HepG2 (cell line): ENCODE measurements around the gene CRYAA. TPM values are rescaled to one million over a fixed set of nuclear protein-coding genes. Genes with fewer than 3 reads are reported as not detected.

Experiments
- ATAC-seq: fragments of 200-7000 bp; cut with Tn5 transposase; 3 replicates; pipeline ENCODE4 v1.9.1; 2020; ENCODE audit warnings: mild to moderate bottlenecking, moderate library complexity
- BruUV-seq: library from RNA; stranded (reverse); fragments of 400-500 nt; replicated peaks from 2 replicates; lab custom pipeline; 2021; lab: Mats Ljungman, UMichigan
- CTCF ChIA-PET: fragments of 300-600 bp; formaldehyde crosslinking; extraction: SDS; loops from one replicate; lab custom pipeline; 2021; ENCODE audit warnings: low total read pairs, inconsistent platforms, low intra/inter-chr PET ratio; lab: Yijun Ruan, JAX
- POLR2A ChIA-PET: fragments of 350-600 bp; sonication (Branson Sonifier 250); formaldehyde crosslinking; loops from one replicate; lab custom pipeline; 2020; ENCODE audit warnings: antibody characterized with exemption, inconsistent platforms; lab: Yijun Ruan, JAX
- DNase-seq: peaks from one replicate; pipeline ENCODE4 v3.0.0-alpha.2; 2015; ENCODE audit warnings: low spot score
- FAIRE-seq: peaks from 3 replicates; lab custom pipeline; 2011; peaks lifted over from hg19 to GRCh38; lab: Jason Lieb, UNC
- H2AFZ ChIP-seq: one replicate; pipeline ENCODE4 v1.6.1; 2011; ENCODE audit warnings: low read length, inconsistent platforms
- H3K27ac ChIP-seq: fragments of 300-600 bp; 3 replicates; pipeline ENCODE4 v1.8.0; 2011; ENCODE audit warnings: mixed run types, mild to moderate bottlenecking, mixed read lengths, low read length, inconsistent platforms; ENCODE audit not compliant: insufficient read depth; ENCODE audit errors: extremely low read length
- H3K27me3 ChIP-seq, 2 experiments: fragments of 200-600 bp in 1 of 2; 2 replicates in 1 of 2; 3 replicates in 1 of 2; pipeline versions ENCODE4 v1.6.0 to v1.8.0; 2011; ENCODE audit warnings: low read length in 2 of 2, mild to moderate bottlenecking in 2 of 2, moderate library complexity in 2 of 2, inconsistent platforms in 1 of 2; ENCODE audit not compliant: insufficient read depth in 2 of 2, control insufficient read depth in 1 of 2
- H3K36me3 ChIP-seq, 2 experiments: fragments of 200-600 bp in 1 of 2; replicated peaks in 1 of 2; 2 replicates in 1 of 2; 3 replicates in 1 of 2; pipeline versions ENCODE4 v1.5.1 to v1.8.0; 2011; ENCODE audit warnings: low read length in 2 of 2, inconsistent platforms in 1 of 2; ENCODE audit not compliant: insufficient read depth in 2 of 2, control insufficient read depth in 1 of 2
- H3K4me1 ChIP-seq: 2 replicates; pipeline ENCODE4 v1.5.1; 2012; ENCODE audit warnings: low read length, inconsistent platforms; ENCODE audit not compliant: insufficient read depth
- H3K4me2 ChIP-seq: 2 replicates; pipeline ENCODE4 v1.6.0; 2011; ENCODE audit warnings: low read depth, low read length, inconsistent platforms
- H3K4me3 ChIP-seq, 3 experiments: fragments of 200-600 bp in 1 of 3; sonication (generic), shearing (Covaris generic) in 1 of 3; replicated peaks in 1 of 3; 2 replicates each; pipeline ENCODE4 v1.5.1; 2011 to 2016; ENCODE audit warnings: low read length in 3 of 3, inconsistent platforms in 2 of 3, low read depth in 2 of 3, mild to moderate bottlenecking in 2 of 3, control low read depth in 1 of 3, mixed read lengths in 1 of 3; ENCODE audit not compliant: insufficient read depth in 1 of 3
- H3K79me2 ChIP-seq: one replicate; pipeline ENCODE4 v1.6.1; 2011; ENCODE audit warnings: low read length, inconsistent platforms; ENCODE audit not compliant: insufficient read depth
- H3K9ac ChIP-seq: 2 replicates; pipeline ENCODE4 v1.6.0; 2011; ENCODE audit warnings: mild to moderate bottlenecking, low read depth, low read length, inconsistent platforms; ENCODE audit not compliant: insufficient read depth
- H3K9me3 ChIP-seq: 2 replicates; pipeline ENCODE4 v1.5.1; 2012; ENCODE audit warnings: mild to moderate bottlenecking, low read length
- H4K20me1 ChIP-seq: 2 replicates; pipeline ENCODE4 v1.6.0; 2011; ENCODE audit warnings: inconsistent platforms, mild to moderate bottlenecking, low read length, moderate library complexity; ENCODE audit not compliant: insufficient read depth
- EP300 ChIP-seq, 3 experiments: sonication (generic) in 1 of 3; formaldehyde crosslinking in 1 of 3; IDR thresholded peaks; 2 replicates each; pipeline versions ENCODE4 v1.5.1 to v1.6.1; 2011 to 2020; ENCODE audit warnings: low read depth in 2 of 3, low read length in 2 of 3, borderline replicate concordance in 1 of 3, improper control_type of control experiment in 1 of 3, mild to moderate bottlenecking in 1 of 3, missing genetic modification reagents in 1 of 3, moderate library complexity in 1 of 3
- IRX3 ChIP-seq: sonication (generic); formaldehyde crosslinking; IDR thresholded peaks from 2 replicates; pipeline ENCODE4 v1.8.1; 2023; ENCODE audit warnings: mild to moderate bottlenecking, low read depth, missing genetic modification reagents, borderline replicate concordance
- TEAD2 ChIP-seq: sonication (generic); formaldehyde crosslinking; IDR thresholded peaks from 2 replicates; pipeline ENCODE4 v1.9.0; 2021; ENCODE audit warnings: missing genetic modification reagents
- TFDP1 ChIP-seq: IDR thresholded peaks from 2 replicates; pipeline ENCODE4 v1.6.1; 2016; ENCODE audit warnings: missing compliant biosample characterization, missing genetic modification reagents, borderline replicate concordance
- TFDP2 ChIP-seq: sonication (generic); formaldehyde crosslinking; IDR thresholded peaks from 2 replicates; pipeline ENCODE4 v1.4.0; 2020; ENCODE audit warnings: missing genetic modification reagents
- ZBTB1 ChIP-seq: sonication (generic); formaldehyde crosslinking; IDR thresholded peaks from 2 replicates; pipeline ENCODE4 v1.4.0; 2020; ENCODE audit warnings: missing genetic modification reagents, borderline replicate concordance
- ZNF3 ChIP-seq: IDR thresholded peaks from 2 replicates; pipeline ENCODE4 v1.7.0; 2017; ENCODE audit warnings: inconsistent platforms
- ZNF33A ChIP-seq: sonication (generic); formaldehyde crosslinking; IDR thresholded peaks from 2 replicates; pipeline ENCODE4 v1.5.1; 2020; ENCODE audit warnings: missing genetic modification reagents, mild to moderate bottlenecking, moderate library complexity, borderline replicate concordance
- ZNF546 ChIP-seq: sonication (generic); formaldehyde crosslinking; conservative IDR thresholded peaks from 2 replicates; pipeline ENCODE4 v1.8.1; 2023; ENCODE audit warnings: mild to moderate bottlenecking, missing genetic modification reagents
- ZNF672 ChIP-seq: sonication (generic); formaldehyde crosslinking; IDR thresholded peaks from 2 replicates; pipeline ENCODE4 v1.8.1; 2022; ENCODE audit warnings: missing genetic modification reagents
- ZNF792 ChIP-seq: IDR thresholded peaks from 2 replicates; pipeline ENCODE4 v1.6.1; 2016
- WGBS: methylation state at CpG from one replicate; pipeline ENCODE4 v1.1.6; 2017; ENCODE audit warnings: low lambda C conversion rate; 5-methylcytosine and 5-hydroxymethylcytosine counted together
- in situ Hi-C: cut with HindIII; loops from 2 replicates; pipeline ENCODE4 v1.10.0; 2017; ENCODE audit warnings: low pct_unique_long_range_greater_than_20kb; ENCODE audit not compliant: extremely low pct_ligation_motif_present
- intact Hi-C: fragments of 100-400 bp; cut with micrococcal nuclease; formaldehyde crosslinking; loops from one replicate; pipeline ENCODE4 v1.10.0; 2022; ENCODE audit not compliant: unreplicated experiment
- polyA plus RNA-seq, 8 experiments: library from polyadenylated mRNA; depleted of rRNA in 3 of 8; stranded (reverse) in 7 of 8; unstranded in 1 of 8; fragments of >200 nt; fragmentation: Illumina TruSeq in 4 of 8; extraction: Trizol in 4 of 8; gene quantifications; 2 replicates each; pipeline versions ENCODE4 v1.2.1 to v1.2.3, GENCODE V29; 2011 to 2016; ENCODE audit warnings: low read depth in 4 of 8, missing spikeins in 1 of 8, mixed read lengths in 1 of 8; ENCODE audit not compliant: insufficient read depth in 1 of 8
- total RNA-seq, 5 experiments: library from RNA; depleted of rRNA; stranded (reverse); fragments of >200 nt; fragmentation: Illumina TruSeq; extraction: Trizol; gene quantifications; 2 replicates each; pipeline ENCODE4 v1.2.3, GENCODE V29; 2016; ENCODE audit warnings: low read depth in 1 of 5
- TF ChIP-seq, protein P1 (sequence below): sonication (generic); formaldehyde crosslinking; IDR thresholded peaks from 2 replicates; pipeline ENCODE4 v1.8.0; 2022; ENCODE audit warnings: mild to moderate bottlenecking, missing genetic modification reagents, borderline replicate concordance

CRYAA gene
- total and polyA plus RNA-seq, 2 of the 13 experiments (the other 11 are each of a cell fraction or from before 2014, with no cell fraction given) = 5.6 to 8.6 TPM

DNA sequence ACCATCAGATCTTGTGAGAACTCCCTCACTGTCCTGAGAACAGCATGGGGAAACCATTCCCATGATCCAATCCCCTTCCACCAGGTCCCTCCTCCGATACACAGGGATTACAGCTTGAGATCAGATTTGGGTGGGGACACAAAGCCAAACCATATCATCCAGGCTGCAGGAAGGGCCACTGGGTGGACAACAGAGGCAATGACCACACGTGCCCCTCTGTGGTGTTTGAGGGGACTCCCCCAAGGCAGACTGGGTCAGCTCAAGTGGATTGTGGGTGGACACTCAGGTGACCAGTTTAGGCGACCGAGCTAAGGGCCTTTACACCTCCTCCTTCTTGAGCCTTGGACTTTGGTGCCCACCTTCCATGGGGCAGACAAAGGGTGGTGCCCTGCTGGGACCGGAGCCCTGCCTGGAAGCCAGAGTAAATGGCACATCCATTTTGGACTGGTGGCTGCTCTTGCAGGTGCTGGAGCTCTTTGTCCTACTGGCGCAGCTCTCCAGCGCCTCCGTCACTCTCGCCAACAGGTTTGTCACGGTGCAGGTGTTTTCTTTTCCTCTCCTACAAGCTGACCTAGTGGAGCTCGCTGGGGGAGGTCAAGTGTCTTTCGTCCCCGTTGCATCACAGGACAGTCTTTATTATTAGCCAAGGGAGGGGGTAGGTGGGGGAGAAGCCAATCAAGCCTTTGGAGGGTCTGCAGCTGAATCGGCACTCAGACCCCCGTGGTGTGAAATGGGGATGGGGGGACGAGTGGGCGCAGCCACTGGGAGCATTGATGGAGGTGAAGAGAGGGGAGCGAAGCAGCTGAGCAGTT, 37.6 kb downstream of the CRYAA start:
- DNase-seq = no peak
- no peaks in the 10 kb centered on the region for H3K79me2 ChIP-seq
- H3K27ac ChIP-seq = no peak overlapping the region
- no peaks in the 10 kb centered on the region for H4K20me1 ChIP-seq
- H3K4me3 ChIP-seq = no peak overlapping the region
- no TSS peak for BruUV-seq
- CTCF ChIA-PET = no interaction called here
- peaks cover 27% of the 10 kb centered on the region for H3K4me1 ChIP-seq
- no peak overlapping the region for H3K9ac ChIP-seq
- POLR2A ChIA-PET = interaction anchor here (0.7 kb wide), 1 partner anchor 95 kb away, joined by 3 read pairs; no protein-coding TSS in a partner anchor
- no peak for FAIRE-seq
- no peaks in the 10 kb centered on the region for H3K36me3 ChIP-seq
- no peak overlapping the region for H2AFZ ChIP-seq
- H3K4me2 ChIP-seq = no peak overlapping the region
- 75% methylated on average over 18 of the region's 18 CpGs for WGBS
- TF ChIP-seq ZNF546 (CRISPR knock-in tag) (no peak), TEAD2 (CRISPR knock-in tag) (no peak)
- in situ Hi-C loops (no loop called here), intact Hi-C loops (no loop called here)
- no peaks in the 10 kb centered on the region for H3K27me3 ChIP-seq
- no peak for ATAC-seq
- peaks cover 6% of the 10 kb centered on the region for H3K9me3 ChIP-seq

GRCh38 chr21:43207043-43207315, 38.2 kb downstream of the CRYAA start:
- FAIRE-seq = no peak
- POLR2A ChIA-PET = interaction anchor here (0.7 kb wide), 1 partner anchor 94 kb away, joined by 3 read pairs; no protein-coding TSS in a partner anchor
- no peaks in the 10 kb centered on the region for H4K20me1 ChIP-seq
- BruUV-seq = no TSS peak
- no peak overlapping the region for H3K27ac ChIP-seq
- H3K9ac ChIP-seq = no peak overlapping the region
- ATAC-seq = no peak
- peaks cover 33% of the 10 kb centered on the region for H3K4me1 ChIP-seq
- CTCF ChIA-PET = no interaction called here
- no peak overlapping the region for H3K4me2 ChIP-seq
- no peak overlapping the region for H3K4me3 ChIP-seq
- DNase-seq = no peak
- no peaks in the 10 kb centered on the region for H3K79me2 ChIP-seq
- H3K36me3 ChIP-seq = no peaks in the 10 kb centered on the region
- H3K9me3 ChIP-seq = peaks cover 1% of the 10 kb centered on the region; the same call in 1 of the 2 replicates
- in situ Hi-C loops (no loop called here), intact Hi-C loops (no loop called here)
- no peak overlapping the region for H2AFZ ChIP-seq
- TF ChIP-seq ZNF33A (CRISPR knock-in tag) = no peak
- no peak for TF ChIP-seq ZNF3 (CRISPR knock-in tag)
- no peak for TF ChIP-seq ZNF792 (CRISPR knock-in tag)
- TF ChIP-seq TEAD2 (CRISPR knock-in tag) = no peak
- TF ChIP-seq ZBTB1 (CRISPR knock-in tag) = no peak
- no peak for TF ChIP-seq IRX3 (CRISPR knock-in tag)
- no peak for TF ChIP-seq EP300 (IDR thresholded peaks at IDR 0.05; ENCODE audit: low read depth in 2 of 2, low read length in 2 of 2)
- TF ChIP-seq EP300 (CRISPR knock-in tag; IDR thresholded peaks at IDR 0.05; ENCODE audit: borderline replicate concordance) = no peak
- no peak for TF ChIP-seq TFDP2 (CRISPR knock-in tag)
- no peak for TF ChIP-seq TFDP1
- TF ChIP-seq ZNF672 (CRISPR knock-in tag) = no peak
- TF ChIP-seq, protein P1, sequence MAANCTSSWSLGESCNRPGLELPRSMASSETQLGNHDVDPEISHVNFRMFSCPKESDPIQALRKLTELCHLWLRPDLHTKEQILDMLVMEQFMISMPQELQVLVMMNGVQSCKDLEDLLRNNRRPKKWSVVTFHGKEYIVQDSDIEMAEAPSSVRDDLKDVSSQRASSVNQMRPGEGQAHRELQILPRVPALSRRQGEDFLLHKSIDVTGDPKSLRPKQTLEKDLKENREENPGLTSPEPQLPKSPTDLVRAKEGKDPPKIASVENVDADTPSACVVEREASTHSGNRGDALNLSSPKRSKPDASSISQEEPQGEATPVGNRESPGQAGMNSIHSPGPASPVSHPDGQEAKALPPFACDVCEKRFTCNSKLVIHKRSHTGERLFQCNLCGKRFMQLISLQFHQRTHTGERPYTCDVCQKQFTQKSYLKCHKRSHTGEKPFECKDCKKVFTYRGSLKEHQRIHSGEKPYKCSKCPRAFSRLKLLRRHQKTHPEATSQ (CRISPR knock-in tag) = no peak
- 88% methylated on average over 6 of the region's 6 CpGs for WGBS
- H3K27me3 ChIP-seq = no peaks in the 10 kb centered on the region
